Stimulated activated CD4-positive, alpha-beta T cell treated with anti-CD3 and anti-CD28 coated beads, TNF-alpha, amount 100 ng/mL, for 1 hour (primary cell): Measurements from ENCODE around the gene SASH1.

Experiments
- DNase-seq, 3 donors: peaks; one replicate each; pipeline ENCODE4 v3.0.0-alpha.2; 2020; ENCODE audit warnings: low read depth in 3 of 3, low spot score in 1 of 3

Gene SASH1

DNA sequence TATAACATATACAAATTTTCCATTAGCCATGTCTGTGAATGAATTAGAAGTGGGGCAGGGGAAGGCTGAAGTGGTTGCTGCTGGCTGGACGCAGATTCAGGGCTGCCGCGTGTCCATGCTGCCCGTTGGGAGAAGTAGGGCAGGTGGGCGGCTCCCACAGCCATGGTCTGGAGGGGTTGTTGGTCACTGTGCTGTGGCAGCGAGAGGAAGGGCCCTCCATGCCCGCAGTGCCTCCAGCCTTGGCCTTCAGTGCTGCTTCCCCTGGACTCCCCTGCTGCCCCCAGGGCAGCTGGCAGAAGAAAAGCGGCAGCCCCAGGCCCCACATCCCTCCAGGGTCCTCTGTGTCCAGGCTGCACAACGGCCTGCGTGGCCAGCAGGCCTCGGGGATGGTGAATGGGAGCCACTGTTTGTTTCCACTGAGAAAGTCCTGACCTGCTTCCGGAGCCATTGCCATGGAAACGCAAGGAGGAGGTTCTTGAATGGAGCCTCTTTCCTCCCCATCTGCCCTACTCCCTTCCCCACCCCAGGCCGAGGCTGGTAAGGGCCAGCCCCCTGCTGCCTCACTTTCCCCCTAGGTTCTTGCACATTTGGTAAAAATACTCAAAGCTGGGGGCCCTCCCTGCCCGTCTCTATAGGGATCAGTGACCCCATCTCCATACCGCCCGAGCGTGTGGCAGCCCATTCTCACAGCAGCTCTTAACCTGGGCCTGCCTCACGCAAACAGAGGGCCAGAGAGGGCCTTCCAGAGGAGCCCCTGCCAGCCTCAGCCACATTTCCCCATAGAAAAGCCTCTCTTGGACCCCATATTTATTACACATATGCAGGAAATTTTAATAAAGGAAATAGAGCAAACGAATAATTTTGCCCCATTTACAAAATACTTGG lies 113.3 kb downstream of the SASH1 start:
- DNase-seq: no peak

DNA sequence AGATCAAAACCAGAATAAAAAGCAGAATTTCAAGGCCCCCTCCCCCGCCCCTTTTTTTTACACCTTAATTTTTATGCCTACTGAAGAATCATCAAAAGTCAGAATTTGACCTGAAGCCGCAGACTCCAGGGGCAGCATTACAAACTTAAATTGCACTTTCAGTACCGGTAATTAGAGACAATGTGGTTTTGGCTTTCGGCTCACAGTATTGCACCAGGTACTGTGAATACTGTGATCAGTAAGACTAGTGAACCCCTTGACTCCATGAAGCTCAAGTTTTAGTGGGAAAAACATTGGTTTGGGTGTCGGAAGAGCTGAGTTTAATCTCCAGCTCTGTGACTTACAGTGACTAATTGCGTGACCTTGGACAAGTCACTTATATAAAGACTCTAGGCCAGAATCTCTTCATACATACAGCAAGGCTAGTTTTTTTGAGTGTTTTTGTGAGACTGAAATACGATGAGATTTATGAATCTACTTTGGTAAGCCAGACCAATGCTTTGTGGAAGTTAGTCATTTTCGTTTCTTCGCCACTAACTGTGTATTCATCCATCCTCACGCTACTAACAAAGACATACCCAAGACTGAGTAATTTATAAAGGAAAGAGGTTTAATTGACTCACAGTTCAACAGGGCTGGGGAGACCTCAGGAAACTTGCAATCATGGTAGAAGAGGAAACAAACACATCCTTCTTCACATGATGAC lies 114.7 kb downstream of the SASH1 start:
- DNase-seq: no peak

DNA sequence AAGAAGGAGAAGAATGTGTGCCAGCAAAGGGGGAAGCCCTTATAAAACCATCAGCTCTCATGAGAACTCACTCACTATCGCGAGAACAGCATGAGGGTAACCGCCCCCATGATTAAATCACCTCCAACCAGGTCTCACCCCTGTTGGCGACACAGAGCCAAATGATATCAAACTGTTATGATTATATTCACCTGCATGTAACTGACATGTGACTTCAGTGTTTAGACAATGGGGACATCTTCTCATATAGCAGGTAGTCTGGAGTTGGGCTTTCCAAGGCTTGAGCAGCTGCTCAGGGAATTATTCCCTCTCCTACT lies 115.2 kb downstream of the SASH1 start:
- no peak for DNase-seq

DNA sequence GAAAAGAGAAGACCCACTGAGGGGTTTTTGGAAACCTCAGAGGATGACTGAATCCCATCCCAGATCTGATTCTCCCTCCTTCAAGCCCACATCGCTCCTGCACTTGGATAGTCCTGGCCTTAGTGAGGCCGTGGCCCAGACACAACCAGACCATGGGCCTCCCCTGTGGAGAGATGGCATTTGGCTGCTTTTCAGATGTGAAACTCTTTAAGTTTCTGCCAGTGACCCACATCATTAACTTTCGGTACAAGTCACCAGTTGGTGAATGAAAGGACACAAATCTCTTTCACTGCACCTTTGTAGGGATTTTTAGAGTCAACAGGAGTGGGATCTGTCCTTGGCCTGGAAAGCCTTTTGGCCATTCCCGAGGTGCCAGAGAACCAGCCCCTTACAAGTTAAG lies 116.6 kb downstream of the SASH1 start:
- no peak for DNase-seq

DNA sequence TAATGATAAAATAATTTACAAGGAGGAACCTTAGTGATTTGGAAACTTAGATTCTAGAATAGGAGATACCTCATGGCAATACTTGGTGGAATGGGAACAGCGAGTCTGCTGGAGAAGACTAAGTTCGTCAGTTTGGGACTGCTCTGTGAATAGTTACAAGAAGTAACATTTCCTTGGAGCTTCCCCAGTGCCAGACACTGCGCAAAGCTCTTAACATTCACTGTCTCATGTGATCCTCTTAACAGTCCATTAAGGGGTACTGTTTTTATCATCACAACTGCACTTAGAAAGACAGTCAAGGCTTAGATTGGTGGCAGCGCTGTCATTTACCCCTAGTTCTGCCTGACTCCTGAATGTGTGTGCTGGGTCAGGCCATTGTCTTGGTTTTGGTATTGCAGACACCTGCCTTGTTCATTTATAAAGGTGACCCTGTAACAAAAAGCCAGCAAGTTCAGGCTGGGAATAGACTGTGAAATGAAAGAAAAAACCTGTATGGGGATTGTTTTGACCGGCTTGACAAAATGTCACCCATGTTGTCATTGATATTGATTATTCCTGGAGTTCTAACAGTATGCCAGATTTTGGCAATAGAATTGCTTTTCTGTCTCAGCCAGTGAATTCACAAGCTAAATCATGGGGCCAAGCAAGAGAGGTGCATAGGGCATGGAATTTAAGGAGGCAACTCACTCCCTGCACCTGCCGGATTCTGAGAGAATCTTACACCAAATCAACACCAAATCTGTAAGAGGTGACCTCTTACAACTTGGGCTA lies 118.4 kb downstream of the SASH1 start:
- no peak for DNase-seq

DNA sequence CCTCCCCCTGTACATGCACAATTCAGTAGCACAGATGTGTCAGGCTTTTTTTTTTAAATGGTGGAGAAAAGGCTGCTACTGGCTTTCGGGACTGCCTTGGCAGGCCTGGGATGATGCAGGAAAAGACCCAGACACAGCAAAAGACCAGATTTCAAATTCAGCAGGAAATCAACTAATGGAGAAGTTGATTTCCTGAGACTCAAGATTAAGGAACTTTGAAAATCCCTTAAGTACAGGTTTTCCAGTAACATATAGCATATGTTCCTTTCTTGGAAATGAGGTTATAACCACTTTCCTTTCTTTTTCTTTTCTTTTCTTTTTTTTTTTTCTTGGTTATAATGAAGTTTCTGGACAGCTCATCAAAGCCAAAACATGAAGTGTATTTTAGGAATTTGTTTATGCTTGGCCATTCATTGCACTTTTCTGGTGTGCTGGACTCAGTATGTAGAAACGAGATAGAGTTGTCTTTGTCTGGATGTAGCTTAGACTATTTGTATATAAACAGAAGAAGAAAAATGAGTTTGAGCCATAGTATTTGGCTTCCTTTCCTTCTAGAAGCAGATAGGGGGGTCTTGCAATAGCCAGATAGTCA lies 119.4 kb downstream of the SASH1 start:
- no peak for DNase-seq

DNA sequence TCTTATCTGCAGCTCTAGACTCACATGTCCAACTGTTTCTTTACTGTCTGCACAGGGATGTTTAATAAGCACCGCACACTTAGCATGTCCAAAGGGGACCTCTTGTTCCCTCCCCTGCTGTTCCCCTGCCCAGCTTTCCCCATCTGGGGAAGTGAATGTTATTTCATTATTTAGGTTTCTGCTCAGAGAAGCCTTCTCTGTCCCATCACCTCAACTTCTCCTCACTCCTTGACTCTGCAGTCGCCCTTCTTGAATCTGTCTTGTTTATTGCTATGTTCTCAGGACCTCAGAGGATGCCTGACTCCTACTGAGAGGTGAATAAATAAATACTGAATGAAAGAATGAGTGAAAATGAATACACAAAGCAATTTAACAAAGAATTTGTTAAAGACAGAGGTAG lies 121.0 kb downstream of the SASH1 start:
- no peak for DNase-seq

DNA sequence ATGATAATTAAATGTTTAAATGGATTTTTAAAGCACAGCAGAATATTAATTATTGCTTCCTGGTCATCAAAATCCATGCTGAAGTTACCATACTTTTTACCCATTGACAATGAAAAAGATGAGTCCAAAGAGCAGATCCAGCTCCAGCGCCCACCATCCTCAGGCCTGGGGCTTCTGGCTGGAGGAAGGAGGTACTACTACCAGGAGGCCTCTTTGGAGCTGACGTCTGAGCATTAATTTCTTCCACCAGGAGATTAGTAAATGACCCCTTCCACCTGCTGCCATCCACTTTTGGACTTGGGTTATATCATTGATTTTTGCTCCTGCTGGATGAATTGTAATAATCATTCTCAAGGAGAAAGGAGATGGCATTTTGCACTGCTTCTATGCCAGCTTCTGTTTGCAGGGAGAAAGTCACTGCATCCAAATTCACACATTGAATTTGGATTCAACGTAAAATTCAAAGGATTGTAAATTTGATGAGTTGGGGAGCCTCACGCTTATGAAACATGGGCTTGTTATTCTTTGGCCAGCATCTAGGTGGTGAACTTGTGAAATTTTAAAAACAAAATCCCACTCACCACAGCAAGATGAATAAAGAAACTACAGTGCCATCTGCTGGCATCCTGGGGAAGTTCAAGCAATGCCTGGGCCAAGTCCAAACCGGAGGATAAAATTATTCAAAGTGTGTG lies 121.8 kb downstream of the SASH1 start:
- DNase-seq: peak in 1 of 3 donors; percentile 36

DNA sequence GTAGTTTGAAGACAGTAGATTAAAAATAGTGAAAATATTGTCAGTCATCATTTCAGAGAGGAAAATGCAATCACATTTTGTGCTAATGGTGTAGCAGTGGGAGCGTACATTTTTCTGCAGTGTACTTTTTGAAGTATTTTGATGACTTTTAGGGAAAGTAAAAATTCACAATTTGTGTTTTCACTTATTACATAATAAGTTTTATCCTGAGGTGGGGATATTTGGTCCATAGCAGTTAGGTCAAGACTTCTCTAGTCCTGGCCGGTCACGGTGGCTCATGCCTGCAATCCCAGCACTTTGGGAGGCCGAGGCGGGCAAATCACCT lies 122.3 kb downstream of the SASH1 start:
- no peak for DNase-seq

DNA sequence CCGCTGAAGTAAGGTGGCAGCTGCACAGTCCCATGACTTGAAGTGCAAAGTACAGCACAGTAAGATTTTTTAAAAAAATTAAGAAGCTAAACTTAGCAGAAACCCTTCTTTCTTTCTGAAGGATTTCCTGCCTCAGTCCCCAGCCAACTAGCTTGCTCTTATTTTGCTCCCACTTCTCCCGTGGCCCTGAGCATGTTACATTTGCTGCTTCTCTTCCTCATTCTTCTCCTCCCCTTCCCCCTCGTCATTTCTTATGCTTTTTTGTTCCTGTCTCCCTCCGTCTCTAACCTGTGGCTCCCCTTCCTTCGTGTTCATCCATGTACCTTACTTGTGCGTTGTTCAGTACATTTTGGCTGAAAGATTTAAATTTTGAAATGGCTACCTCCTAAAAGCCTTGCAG lies 123.0 kb downstream of the SASH1 start:
- no peak for DNase-seq

DNA sequence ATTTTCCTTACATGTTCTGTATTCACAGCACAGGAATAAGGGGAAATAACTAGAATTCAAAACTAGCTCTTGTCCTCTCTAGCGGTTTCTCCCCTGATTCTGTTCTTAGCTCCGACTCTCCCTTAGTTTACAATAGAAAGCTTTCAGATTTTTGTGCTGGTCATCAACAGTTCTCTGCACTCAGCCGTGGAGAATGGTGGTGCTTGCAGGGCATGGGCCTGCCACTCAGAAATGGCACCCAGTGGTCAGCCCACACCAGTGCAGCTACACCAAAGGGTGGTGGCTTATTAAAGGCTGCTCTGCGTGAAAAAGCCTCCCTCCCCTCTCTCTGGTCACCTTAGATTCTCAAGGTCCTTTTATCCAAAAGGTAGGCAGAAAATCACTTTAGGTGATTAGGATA lies 123.5 kb downstream of the SASH1 start:
- DNase-seq: no peak

DNA sequence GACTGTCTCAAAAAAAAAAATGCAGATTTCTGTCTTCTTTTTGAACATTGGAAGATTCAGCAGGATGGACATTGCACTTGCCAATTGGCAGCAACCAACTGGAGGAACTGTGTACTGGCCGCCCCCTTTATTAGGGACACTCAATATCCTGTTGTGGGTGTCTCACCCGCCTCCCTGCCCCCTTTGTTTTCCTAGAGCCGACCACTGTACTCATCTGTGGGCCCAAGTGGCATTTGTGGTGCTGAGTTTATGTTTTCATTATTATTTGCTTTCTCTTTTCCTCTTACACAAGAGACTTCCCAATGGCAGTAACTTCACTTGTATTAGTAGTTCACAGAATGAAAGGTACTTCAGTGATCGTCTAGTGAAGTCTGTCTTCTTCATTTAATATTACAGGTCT lies 125.3 kb downstream of the SASH1 start:
- no peak for DNase-seq

DNA sequence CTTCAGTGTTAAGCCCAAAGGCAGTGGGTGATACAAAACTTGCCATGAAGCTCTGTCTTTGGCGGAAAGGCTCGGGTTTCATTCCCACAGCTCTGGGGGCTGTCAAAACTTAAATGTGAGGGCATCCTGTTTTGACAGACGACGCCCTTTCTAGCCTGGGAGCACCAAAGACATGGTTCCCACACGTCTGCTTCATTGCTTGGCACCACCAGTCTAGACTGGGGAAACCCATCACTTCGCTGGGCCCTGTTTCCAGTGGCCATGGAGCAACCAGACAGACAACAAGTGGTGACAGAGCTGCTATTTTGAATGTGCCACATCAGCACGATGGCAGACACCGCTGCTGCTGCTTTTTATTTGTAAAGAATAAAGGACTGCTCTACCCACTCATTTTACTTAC lies 127.5 kb downstream of the SASH1 start:
- DNase-seq: no peak

DNA sequence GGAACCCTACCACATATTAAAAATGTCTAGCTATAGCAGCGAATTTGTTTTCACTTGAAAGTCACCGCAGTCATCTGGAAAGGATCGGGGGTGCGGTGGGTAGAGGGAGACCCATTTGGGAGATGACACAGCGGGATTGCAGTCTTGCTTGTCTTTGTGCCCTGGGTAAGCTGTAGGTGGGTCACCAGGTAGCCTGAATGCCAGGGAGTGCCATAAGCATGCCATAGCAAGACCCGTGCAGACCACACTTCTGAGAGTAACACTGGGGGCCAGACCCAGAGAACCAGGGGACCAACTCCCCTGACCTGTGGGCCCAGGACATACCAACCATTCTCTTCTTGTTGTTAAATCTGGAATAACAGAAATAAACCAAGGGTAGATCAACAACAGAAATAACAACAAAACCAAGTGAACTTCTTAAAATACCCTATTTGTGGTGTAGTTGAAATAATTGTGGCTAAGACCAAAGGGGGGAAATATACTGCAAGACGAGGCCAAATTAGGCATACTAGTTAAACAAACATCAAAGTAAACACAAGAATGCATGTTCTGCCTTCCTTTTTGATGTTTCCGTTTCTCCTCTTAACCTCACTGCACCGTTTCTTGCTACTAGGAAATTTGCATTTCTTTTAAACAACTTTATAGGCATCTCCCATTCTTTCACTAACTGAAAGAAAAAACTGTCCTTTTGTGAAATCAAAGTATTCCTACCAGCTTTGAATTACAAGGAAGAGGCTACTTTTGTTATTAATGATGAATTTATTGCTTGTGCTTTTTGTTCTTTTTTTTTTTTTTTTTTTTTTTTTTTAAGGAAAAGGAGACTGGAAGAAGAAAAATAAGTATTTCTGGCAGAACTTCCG lies 128.2 kb downstream of the SASH1 start:
- no peak for DNase-seq

DNA sequence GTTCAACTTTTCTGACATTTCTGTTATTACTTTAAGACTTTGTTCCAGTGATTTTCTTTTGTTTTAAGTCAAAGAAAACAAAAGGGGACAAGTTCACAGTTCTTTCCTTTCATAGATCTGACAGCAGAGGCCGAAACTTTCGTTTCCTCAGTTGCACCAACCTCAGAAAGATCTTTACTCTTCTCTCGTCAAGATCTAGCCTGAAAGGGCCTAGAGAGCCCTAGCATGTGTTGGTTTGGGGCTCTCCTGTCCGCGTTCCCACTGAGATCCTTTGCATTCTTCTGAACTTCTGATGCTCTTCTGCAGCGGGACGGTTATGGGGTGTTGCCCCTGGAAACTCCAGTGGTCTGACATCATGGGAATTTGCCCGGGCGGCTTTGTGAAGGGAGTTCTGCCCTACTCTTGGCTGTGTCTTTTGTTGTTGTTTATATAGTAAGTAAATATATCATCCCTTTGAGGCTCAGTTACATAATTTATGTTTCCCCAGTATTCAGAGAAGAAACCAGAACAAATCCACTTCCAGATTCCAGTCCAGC lies 129.1 kb downstream of the SASH1 start:
- DNase-seq: no peak

DNA sequence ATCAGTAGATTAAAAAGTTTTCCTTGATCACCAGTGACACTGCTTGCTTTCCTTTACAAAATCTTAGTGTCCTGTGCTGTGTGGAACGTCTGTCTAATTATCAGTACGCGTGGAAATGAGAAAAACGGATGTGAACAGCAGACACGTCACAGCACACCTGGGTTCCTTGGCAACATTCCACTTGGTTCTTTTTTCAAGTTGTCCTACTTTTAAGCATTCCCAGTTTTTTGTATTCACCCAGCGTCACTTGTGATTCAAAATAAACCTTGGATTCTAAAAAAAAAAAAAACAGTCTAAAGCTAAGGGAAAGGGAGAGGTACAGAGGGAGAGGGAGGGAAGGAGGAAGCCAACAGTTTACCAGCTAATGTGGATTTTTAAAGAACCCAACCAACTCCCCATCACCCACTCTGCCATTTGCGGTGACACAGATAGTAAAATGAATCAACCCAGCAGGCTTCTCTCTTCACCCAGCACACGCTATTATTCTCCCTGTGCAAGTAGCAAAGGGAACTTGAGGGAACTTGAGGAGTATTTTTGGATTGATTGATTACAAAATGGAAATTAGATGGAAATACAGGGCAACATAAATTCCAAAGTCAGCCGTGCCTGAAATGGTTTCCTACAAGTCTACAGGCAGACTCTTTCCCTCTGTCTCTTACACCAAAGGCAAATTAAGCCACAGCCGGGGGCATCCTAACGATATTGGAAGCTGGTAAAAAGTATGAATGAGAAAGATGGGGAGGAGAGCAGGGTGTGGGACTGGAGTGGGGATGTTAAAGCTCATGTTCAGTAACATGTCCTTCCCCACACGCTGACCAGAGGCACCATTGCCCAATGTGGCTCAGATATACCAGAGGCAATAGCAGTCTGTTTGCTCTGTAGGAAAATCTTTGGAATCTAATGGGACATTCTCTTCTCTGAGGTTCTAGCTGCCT lies 129.8 kb downstream of the SASH1 start:
- DNase-seq: no peak

DNA sequence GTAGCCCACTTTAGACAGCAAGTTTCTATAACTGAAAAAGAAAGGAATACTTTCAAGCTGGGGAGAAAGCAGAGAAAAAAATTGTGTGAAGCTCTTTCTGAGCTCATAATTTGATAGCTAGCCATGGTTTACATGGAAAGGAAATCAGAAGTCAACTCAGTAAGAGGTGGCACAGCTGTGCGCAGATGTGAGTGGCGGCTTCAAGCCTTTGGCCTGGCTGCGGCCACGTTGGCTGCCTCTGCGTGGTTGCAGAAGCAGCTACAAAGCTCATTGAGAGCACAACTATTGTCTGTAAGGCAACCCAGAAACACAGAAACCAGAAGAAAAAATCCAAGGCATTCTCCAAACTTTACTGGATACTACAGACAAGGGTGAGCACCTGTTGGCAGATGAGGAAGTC lies 136.9 kb downstream of the SASH1 start:
- no peak for DNase-seq

DNA sequence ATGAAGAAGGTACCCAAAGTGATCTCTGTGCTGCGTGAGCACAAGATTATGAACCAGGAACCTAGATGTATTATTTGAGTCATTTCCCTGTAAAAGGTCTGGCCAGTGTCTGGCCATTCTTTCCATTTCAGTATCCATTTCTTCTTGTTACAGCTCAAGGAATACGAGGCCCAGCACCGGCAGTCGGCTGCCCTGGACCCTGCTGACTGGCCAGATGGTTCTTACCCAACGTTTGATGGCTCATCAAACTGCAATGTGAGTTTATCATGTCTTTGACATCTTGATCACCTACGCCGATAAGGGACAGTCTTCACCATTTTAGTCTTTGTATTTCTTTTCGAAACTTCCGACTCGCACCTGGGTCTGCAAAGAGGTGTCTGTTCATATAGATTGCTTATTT lies 144.8 kb downstream of the SASH1 start:
- DNase-seq: no peak
